Measurements from ENCODE around the gene DHRS1. TPM values are rescaled to one million over a fixed set of nuclear protein-coding genes. Genes with fewer than 3 reads are reported as not detected.

The DHRS1 gene
- total RNA-seq, 4 donors from 2014 or later, result 49.0 to 101 (median 82.1) TPM

DNA sequence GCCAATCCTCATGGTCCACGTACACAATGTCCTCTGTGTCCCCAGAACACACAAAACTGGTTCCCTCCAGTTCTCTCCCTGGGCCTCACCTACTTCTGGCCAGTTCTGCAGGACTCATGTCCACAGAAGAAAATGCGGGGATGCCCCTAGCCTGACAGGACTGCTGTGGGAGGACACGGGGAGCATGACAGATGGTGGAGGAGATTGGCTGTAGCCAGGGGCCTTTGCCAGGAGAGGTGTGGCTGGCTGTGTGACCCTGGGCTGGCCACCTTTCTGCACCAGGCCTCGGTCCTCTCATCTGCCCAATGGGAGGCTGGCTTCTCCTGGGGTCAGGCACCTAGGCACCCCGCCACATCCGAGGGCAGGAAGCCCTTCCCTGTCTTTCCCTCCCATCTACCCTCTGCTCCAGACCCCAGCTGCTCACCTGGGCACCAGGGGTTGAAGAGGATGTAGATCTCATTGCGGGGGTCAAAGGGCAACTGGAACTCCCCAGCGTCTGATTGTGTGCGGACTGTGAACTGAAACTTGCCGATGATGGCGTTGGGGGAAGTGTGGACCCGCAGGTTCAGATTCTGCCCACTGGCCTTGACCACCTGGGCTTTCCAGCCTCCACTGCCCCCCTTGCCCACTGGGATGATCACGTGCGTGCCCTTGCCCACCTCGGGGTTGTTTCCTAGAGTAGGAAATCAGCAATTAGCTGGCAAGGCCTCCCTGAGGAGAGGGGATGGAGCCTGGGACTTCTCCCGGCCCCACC, 39.4 kb downstream of the DHRS1 start:
- H3K9me3 ChIP-seq, result no peaks in the 10 kb centered on the region
- peaks cover 33% of the 10 kb centered on the region for H3K4me1 ChIP-seq
- H3K36me3 ChIP-seq, result peaks cover 16% of the 10 kb centered on the region
- H3K27ac ChIP-seq, result peak overlapping the region; percentile 50
- 87% methylated on average over 13 of the region's 16 CpGs for WGBS
- DNase-seq (ENCODE audit: low spot score in 2 of 2), result no peak
- no peaks in the 10 kb centered on the region for H3K27me3 ChIP-seq
- TF ChIP-seq EP300 (IDR thresholded peaks at IDR 0.05) (no peak), POLR2A (IDR thresholded peaks at IDR 0.05) (no peak), POLR2AphosphoS5 (IDR thresholded peaks at IDR 0.05) (no peak)
- TF ChIP-seq, protein P1, sequence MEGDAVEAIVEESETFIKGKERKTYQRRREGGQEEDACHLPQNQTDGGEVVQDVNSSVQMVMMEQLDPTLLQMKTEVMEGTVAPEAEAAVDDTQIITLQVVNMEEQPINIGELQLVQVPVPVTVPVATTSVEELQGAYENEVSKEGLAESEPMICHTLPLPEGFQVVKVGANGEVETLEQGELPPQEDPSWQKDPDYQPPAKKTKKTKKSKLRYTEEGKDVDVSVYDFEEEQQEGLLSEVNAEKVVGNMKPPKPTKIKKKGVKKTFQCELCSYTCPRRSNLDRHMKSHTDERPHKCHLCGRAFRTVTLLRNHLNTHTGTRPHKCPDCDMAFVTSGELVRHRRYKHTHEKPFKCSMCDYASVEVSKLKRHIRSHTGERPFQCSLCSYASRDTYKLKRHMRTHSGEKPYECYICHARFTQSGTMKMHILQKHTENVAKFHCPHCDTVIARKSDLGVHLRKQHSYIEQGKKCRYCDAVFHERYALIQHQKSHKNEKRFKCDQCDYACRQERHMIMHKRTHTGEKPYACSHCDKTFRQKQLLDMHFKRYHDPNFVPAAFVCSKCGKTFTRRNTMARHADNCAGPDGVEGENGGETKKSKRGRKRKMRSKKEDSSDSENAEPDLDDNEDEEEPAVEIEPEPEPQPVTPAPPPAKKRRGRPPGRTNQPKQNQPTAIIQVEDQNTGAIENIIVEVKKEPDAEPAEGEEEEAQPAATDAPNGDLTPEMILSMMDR (IDR thresholded peaks at IDR 0.05), result no peak
- H3K4me3 ChIP-seq, result no peak overlapping the region

DNA sequence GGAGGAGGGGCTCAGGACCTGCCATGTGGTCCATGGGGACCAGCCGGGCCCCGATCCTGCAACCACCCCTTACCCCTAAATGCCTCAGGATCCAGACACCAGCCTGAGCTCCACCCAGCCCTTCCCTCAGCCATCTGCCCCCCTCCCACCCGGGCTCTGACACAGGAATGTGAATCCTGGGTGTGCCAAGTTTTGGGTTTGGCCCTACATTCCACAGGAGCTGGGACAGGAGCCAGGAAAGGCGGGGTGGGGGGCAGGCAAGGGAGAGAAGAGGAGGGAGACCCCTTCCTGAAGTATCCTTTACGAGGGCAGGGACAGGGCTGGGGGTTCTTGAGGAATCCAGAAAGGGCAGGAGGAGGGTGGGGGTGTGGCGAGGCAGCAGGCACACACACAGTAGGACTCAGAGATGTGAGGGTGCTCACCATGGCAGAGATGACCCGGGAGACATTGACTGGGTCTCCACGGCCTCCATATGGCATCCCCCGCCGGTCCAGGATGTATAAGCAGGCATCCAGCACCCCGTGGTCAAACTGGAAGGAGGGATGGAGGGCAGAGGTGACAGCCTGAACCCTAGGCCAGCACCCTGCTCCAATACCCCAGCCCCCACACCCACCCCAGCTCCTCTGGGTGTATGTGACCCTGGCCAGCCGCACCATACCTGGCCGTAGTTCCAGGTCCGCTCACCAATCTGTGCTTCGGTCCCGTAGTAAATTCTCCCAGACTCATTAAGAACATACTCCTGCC, 40.1 kb downstream of the DHRS1 start:
- H3K4me1 ChIP-seq, result peaks cover 26% of the 10 kb centered on the region
- H3K27me3 ChIP-seq, result no peaks in the 10 kb centered on the region
- peak in 1 of 2 donors; percentile 62 for DNase-seq (ENCODE audit: low spot score in 2 of 2)
- H3K9me3 ChIP-seq, result no peaks in the 10 kb centered on the region
- H3K4me3 ChIP-seq, result no peak overlapping the region
- H3K36me3 ChIP-seq, result peaks cover 20% of the 10 kb centered on the region
- TF ChIP-seq, protein P1 (IDR thresholded peaks at IDR 0.05), result no peak
- TF ChIP-seq POLR2A (IDR thresholded peaks at IDR 0.05), result no peak
- H3K27ac ChIP-seq, result peak overlapping the region; percentile 65
- 64% methylated on average over 15 of the region's 16 CpGs for WGBS

DNA sequence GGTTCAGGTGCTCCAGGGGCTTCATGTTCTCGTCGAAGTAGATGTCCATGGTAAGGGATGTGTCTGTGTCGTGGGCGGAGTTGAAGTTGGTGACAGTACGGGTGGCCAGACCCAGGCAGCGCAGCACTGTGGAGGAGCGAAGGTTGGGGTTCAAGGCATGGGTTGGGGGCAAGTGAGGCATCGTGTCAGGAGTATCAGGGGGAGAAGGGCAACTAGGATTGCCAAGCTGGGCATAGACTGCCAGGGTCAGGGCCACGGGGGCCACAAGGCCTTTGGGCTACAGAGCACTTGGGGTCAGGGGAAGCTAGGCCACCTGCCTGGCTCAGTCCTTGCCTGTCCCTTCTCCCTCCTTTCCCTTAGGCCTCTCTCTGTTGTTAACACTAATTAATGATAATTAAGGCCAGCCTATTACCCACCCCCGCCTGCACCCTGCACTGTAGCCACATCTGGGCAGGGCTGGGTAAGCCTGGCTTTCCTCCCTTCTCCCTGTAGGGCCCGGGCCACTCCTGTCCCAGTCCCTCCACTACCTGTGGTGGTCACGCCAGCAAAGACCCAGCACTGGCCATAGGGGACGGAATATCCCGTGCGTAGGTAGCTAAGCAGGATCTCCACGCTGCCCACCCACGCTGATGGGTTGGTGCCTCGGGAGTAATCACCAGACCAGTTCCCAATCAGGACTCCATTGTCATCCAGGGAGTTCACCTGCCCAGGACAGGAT, 40.9 kb downstream of the DHRS1 start:
- 75% methylated on average over 15 of the region's 18 CpGs for WGBS
- peaks cover 27% of the 10 kb centered on the region for H3K36me3 ChIP-seq
- H3K27ac ChIP-seq, result peak overlapping the region; percentile 65
- TF ChIP-seq EP300 (IDR thresholded peaks at IDR 0.05) (no peak), POLR2AphosphoS5 (IDR thresholded peaks at IDR 0.05) (no peak)
- TF ChIP-seq, protein P1 (IDR thresholded peaks at IDR 0.05), result no peak
- no peaks in the 10 kb centered on the region for H3K9me3 ChIP-seq
- no peaks in the 10 kb centered on the region for H3K27me3 ChIP-seq
- DNase-seq (ENCODE audit: low spot score in 2 of 2), result peak in 1 of 2 donors; percentile 56
- H3K4me3 ChIP-seq, result no peak overlapping the region
- peaks cover 20% of the 10 kb centered on the region for H3K4me1 ChIP-seq

DNA sequence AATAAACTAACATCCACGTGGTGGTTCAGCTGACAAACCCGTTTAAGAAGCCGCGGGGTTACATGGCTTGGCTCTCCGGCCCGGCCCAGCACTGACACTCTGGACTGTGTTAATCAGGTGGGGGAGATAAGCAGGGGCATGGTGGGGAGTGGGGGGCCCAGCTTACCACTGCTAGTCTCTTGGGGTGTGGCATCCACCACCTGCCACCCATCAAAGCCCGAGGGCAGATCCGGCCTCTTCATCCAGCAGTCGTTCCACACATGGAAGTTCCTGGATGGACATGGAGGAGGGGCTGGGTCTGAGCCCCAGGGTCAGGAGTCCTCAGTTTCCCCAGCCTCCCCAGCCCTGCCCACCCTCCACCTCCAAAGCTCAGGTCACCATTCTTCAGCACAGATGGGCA, 41.5 kb downstream of the DHRS1 start:
- Histone ChIP-seq H3K36me3 (peaks cover 33% of the 10 kb centered on the region), H3K27ac (no peak overlapping the region), H3K9me3 (no peaks in the 10 kb centered on the region), H3K4me3 (no peak overlapping the region), H3K27me3 (no peaks in the 10 kb centered on the region), H3K4me1 (peaks cover 15% of the 10 kb centered on the region)
- 83% methylated on average over 7 of the region's 9 CpGs for WGBS
- DNase-seq (ENCODE audit: low spot score in 2 of 2), result peak in 1 of 2 donors; percentile 54
- TF ChIP-seq, protein P1 (IDR thresholded peaks at IDR 0.05), result no peak
- TF ChIP-seq EP300 (IDR thresholded peaks at IDR 0.05) (no peak), POLR2AphosphoS5 (IDR thresholded peaks at IDR 0.05) (no peak), POLR2A (IDR thresholded peaks at IDR 0.05) (no peak)

DNA sequence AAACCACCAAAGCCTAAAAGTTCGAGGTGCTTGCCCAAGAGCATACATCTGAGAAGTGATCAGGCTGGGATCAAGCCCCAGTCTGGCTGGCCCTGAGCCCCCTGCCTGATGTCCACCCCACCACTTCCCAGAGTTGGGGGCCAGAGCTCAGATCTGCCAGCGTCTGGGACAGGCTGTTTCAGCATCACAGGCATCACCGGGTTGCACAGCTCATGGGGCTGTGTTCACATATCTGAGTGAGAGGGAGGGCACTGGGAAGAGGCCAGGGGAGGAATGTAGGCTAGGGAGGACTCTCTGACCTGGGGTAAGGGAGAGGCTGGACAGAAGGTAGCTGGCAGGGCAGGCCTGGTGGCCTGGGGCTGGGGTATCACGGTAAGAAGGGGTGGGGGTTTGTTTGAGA, 42.6 kb downstream of the DHRS1 start:
- Histone ChIP-seq H3K36me3 (peaks cover 39% of the 10 kb centered on the region), H3K4me3 (no peak overlapping the region), H3K4me1 (peaks cover 15% of the 10 kb centered on the region), H3K9me3 (no peaks in the 10 kb centered on the region), H3K27ac (no peak overlapping the region), H3K27me3 (no peaks in the 10 kb centered on the region)
- DNase-seq (ENCODE audit: low spot score in 2 of 2), result peak in 1 of 2 donors; percentile 51
- WGBS, result 67% methylated on average over 4 of the region's 4 CpGs
- TF ChIP-seq POLR2AphosphoS5 (IDR thresholded peaks at IDR 0.05) (no peak), EP300 (IDR thresholded peaks at IDR 0.05) (no peak), POLR2A (IDR thresholded peaks at IDR 0.05) (no peak)
- TF ChIP-seq, protein P1 (IDR thresholded peaks at IDR 0.05), result no peak

All from suprapubic skin (tissue), 4 donors.